Panc1 (cell line): ENCODE data around the gene RAD9A.

ENCODE experiments used
- CTCF ChIP-seq: fragments of 450-650 bp; IDR thresholded peaks from 2 replicates; pipeline ENCODE4 v1.5.1; 2017; ENCODE audit warnings: mild to moderate bottlenecking
- REST ChIP-seq, 2 experiments: IDR thresholded peaks; 2 replicates each; pipeline ENCODE4 v1.6.1; 2011 to 2012; ENCODE audit warnings: low read depth in 2 of 2, control low read depth in 1 of 2, low read length in 1 of 2, mild to moderate bottlenecking in 1 of 2, moderate library complexity in 1 of 2; ENCODE audit not compliant: insufficient read depth in 1 of 2
- SIN3A ChIP-seq: IDR thresholded peaks from 2 replicates; pipeline ENCODE4 v1.6.1; 2012; ENCODE audit warnings: low read depth, mild to moderate bottlenecking, low read length, moderate library complexity, borderline replicate concordance; ENCODE audit not compliant: insufficient read depth
- TCF7L2 ChIP-seq: IDR thresholded peaks from 2 replicates; pipeline ENCODE4 v1.6.1; 2011; ENCODE audit warnings: mild to moderate bottlenecking, low read depth, low read length, inconsistent platforms

DNA sequence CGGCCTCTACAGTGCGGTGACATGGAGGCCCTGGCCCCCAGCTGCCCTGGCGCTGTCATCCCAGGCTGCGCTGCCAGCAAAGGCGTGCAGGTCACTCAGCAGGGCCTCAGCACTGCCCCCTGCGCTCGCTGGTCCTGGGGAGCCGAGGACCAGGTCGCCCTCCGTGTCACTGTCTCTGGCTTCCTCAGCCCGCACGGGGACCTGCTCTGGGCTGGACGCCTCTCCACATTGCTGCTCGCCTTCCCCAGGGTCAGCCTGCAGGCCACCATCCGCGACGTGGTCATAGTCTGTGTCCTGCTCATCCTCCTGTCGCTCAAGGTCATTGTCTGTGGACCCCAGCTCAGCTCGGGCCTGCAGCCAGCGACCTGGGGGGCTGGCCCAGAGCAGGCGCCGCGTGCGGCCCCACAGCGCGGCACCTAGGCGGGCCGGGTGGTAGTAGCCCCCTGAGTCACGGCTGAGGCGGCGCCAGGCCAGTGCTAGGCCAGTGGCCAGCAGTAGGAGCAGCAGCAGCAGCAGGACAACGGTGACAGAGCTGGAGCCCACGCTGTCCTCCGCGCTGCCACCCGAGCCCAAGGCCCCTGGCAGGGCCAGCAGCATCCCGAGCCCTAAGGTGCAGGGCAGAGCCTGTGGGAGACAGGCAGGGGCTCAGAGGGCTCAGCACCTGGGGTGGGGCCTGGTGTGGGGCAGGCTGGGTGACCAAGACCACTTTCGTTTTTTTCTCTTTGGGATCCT is 44.1 kb downstream of the RAD9A start:
- no peak for TF ChIP-seq CTCF
- no peak for TF ChIP-seq TCF7L2
- no peak for TF ChIP-seq SIN3A
- 0 out of 4 replicates have a peak, but pooled peaks of 1 of the 2 experiments have one; percentile 1 for TF ChIP-seq REST (IDR thresholded peaks at IDR 0.05; ENCODE audit: insufficient read depth in 1 of 2, low read depth in 2 of 2, low read length in 1 of 2)
